Sigmoid colon (tissue), 7 donors: ENCODE measurements around the gene SFXN5. TPM values are rescaled to one million over a fixed set of nuclear protein-coding genes. Genes with fewer than 3 reads are reported as not detected.

ENCODE experiments used
- DNase-seq: peaks from one replicate; pipeline ENCODE4 v3.0.0-alpha.2; 2019
- H3K27ac ChIP-seq, 4 donors: fragments of 200-600 bp; sonication (generic); one replicate each; pipeline ENCODE4 v1.5.1; 2016 to 2019; ENCODE audit warnings: mild to moderate bottlenecking in 1 of 4
- H3K27me3 ChIP-seq, 3 donors: fragments of 200-600 bp; sonication (generic); one replicate each; pipeline ENCODE4 v1.5.1; 2019; ENCODE audit warnings: mild to moderate bottlenecking in 1 of 3
- H3K36me3 ChIP-seq, 4 donors: fragments of 200-600 bp; sonication (generic); one replicate each; pipeline ENCODE4 v1.5.1; 2016 to 2019
- H3K4me1 ChIP-seq, 4 donors: fragments of 200-600 bp; sonication (generic); one replicate each; pipeline ENCODE4 v1.5.1; 2017 to 2019
- H3K4me3 ChIP-seq, 4 donors: fragments of 200-600 bp; sonication (generic); one replicate each; pipeline ENCODE4 v1.5.1; 2017 to 2019; ENCODE audit warnings: mild to moderate bottlenecking in 2 of 4, moderate library complexity in 1 of 4
- H3K9me3 ChIP-seq, 4 donors: fragments of 200-600 bp in 3 of 4; sonication (generic) in 3 of 4; one replicate each; pipeline versions ENCODE4 v1.5.1 to v1.6.1; 2013 to 2019
- EP300 ChIP-seq, 4 donors: sonication (generic); formaldehyde crosslinking; IDR thresholded peaks; one replicate each; pipeline ENCODE4 v1.6.1; 2017; ENCODE audit warnings: antibody characterized with exemption in 4 of 4
- POLR2A ChIP-seq, 2 donors: fragments of 450-650 bp; IDR thresholded peaks; one replicate each; pipeline ENCODE4 v1.6.1; 2016; ENCODE audit warnings: antibody characterized with exemption in 2 of 2, mild to moderate bottlenecking in 2 of 2, moderate library complexity in 2 of 2
- POLR2AphosphoS5 ChIP-seq, 4 donors: sonication (generic); formaldehyde crosslinking; IDR thresholded peaks; one replicate each; pipeline ENCODE4 v1.6.1; 2017; ENCODE audit warnings: antibody characterized with exemption in 4 of 4
- WGBS, 2 donors: extraction: QIAGEN DNeasy Blood & Tissue Kit; methylation state at CpG; one replicate each; pipeline ENCODE4 v1.1.7; 2013; 5-methylcytosine and 5-hydroxymethylcytosine counted together
- intact Hi-C: fragments of 100-400 bp; cut with DNase I; formaldehyde crosslinking; loops from one replicate; pipeline ENCODE4 v1.15.1; 2023
- polyA plus RNA-seq, 3 donors: library from polyadenylated mRNA; stranded (reverse); fragments of 200-250 nt; gene quantifications; one replicate each; pipeline ENCODE4 v1.2.3, GENCODE V29; 2013
- total RNA-seq, 4 donors: library from RNA; depleted of rRNA; stranded (reverse); fragments of >200 nt; gene quantifications; one replicate each; pipeline ENCODE4 v1.1.0, GENCODE V29; 2016
- TF ChIP-seq, protein P1 (sequence below), 4 experiments: fragments of 450-650 bp in 3 of 4; fragments of 200-600 bp in 1 of 4; IDR thresholded peaks; one replicate each; pipeline ENCODE4 v1.5.1; 2016 to 2019; ENCODE audit warnings: antibody characterized with exemption in 4 of 4, mild to moderate bottlenecking in 3 of 4, moderate library complexity in 2 of 4
- donor health status: healthy with polysubstance abuse.
- donor health status: Bipolar disorder and iron deficiency.
- donor health status: healthy.

Gene SFXN5
- total and polyA plus RNA-seq, 7 donors: 5.4 to 27.1 (median 11.1) TPM

DNA sequence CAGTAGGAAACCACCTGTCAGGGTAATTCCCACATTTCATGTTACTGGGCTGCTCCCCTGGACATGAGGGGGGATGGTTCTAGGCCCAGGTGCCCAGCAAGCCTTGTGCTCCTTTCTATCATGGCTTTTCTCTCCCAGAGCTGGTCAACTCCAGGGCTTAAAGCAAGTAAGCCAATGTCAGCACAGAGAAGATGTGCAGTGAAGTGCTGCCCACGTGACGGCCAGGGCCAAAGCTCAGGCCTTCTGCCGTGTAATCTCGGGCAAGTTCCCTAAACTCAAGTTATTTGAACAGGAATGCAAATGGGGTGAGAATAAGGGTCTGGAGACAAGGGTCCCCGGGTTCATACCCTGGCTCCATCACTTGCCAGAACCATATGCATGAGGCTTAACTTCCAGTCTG, 16.5 kb downstream of the SFXN5 start:
- peaks cover 0 to 4% (median 0%) of the 10 kb centered on the region in 4 donors for H3K9me3 ChIP-seq
- TF ChIP-seq POLR2AphosphoS5 (IDR thresholded peaks at IDR 0.05) (no peak), POLR2A (IDR thresholded peaks at IDR 0.05) (no peak), EP300 (IDR thresholded peaks at IDR 0.05) (no peak)
- TF ChIP-seq, protein P1, sequence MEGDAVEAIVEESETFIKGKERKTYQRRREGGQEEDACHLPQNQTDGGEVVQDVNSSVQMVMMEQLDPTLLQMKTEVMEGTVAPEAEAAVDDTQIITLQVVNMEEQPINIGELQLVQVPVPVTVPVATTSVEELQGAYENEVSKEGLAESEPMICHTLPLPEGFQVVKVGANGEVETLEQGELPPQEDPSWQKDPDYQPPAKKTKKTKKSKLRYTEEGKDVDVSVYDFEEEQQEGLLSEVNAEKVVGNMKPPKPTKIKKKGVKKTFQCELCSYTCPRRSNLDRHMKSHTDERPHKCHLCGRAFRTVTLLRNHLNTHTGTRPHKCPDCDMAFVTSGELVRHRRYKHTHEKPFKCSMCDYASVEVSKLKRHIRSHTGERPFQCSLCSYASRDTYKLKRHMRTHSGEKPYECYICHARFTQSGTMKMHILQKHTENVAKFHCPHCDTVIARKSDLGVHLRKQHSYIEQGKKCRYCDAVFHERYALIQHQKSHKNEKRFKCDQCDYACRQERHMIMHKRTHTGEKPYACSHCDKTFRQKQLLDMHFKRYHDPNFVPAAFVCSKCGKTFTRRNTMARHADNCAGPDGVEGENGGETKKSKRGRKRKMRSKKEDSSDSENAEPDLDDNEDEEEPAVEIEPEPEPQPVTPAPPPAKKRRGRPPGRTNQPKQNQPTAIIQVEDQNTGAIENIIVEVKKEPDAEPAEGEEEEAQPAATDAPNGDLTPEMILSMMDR (IDR thresholded peaks at IDR 0.05): no peak
- H3K27me3 ChIP-seq: no peaks in the 10 kb centered on the region
- H3K4me1 ChIP-seq: peaks cover 0 to 10% (median 0%) of the 10 kb centered on the region in 4 donors
- intact Hi-C loops: no loop called here
- H3K36me3 ChIP-seq: peaks cover 0 to 26% (median 8%) of the 10 kb centered on the region in 4 donors
- DNase-seq: no peak
- H3K27ac ChIP-seq: no peak overlapping the region
- 78 to 85% methylated on average over 5 of the region's 5 CpGs for WGBS, 2 donors
- H3K4me3 ChIP-seq: no peak overlapping the region

- intact Hi-C loops: no loop called here
- no peak for DNase-seq
- H3K27me3 ChIP-seq: no peaks in the 10 kb centered on the region
- peak overlapping the region in 1 of 4 donors; percentile 19 for H3K27ac ChIP-seq
- H3K4me1 ChIP-seq: peaks cover 0 to 10% (median 0%) of the 10 kb centered on the region in 4 donors
- H3K9me3 ChIP-seq: peaks cover 0 to 4% (median 0%) of the 10 kb centered on the region in 4 donors
- no peak overlapping the region for H3K4me3 ChIP-seq
- WGBS, 2 donors: 81 to 82% methylated on average over 6 of the region's 6 CpGs
- H3K36me3 ChIP-seq: peaks cover 0 to 26% (median 8%) of the 10 kb centered on the region in 4 donors
- TF ChIP-seq POLR2A (IDR thresholded peaks at IDR 0.05) (no peak), EP300 (IDR thresholded peaks at IDR 0.05) (no peak), POLR2AphosphoS5 (IDR thresholded peaks at IDR 0.05) (no peak)
- TF ChIP-seq, protein P1 (IDR thresholded peaks at IDR 0.05): no peak
These were observed 18.0 kb downstream of the SFXN5 start for GRCh38 chr2:73053316-73054114.

DNA sequence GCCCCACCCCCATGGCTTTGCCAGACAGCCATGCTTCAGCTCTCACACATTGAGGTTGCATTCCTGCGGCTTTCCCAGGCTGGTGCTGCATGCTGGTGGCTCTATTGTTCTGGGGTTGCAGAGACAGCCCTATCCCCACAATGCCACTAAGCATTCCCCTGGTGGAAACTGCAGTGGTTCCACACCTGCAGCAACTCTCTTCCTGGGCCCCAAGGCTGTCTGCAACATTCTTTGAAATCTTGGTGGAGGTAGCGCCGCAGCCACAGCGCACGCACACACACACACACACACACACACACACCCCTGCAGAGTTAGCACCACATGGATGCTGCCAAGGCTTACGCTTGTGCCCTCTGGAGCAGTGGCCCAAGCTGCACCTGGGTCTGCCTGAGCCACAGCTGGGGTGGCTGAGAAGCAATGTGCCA, 21.4 kb downstream of the SFXN5 start:
- intact Hi-C loops: no loop called here
- WGBS, 2 donors: 86 to 90% methylated on average over 6 of the region's 6 CpGs
- no peaks in the 10 kb centered on the region for H3K27me3 ChIP-seq
- H3K36me3 ChIP-seq: no peaks in the 10 kb centered on the region
- H3K27ac ChIP-seq: no peak overlapping the region
- H3K4me1 ChIP-seq: peaks cover 0 to 10% (median 0%) of the 10 kb centered on the region in 4 donors
- DNase-seq: no peak
- no peak overlapping the region for H3K4me3 ChIP-seq
- TF ChIP-seq POLR2AphosphoS5 (IDR thresholded peaks at IDR 0.05) (no peak), EP300 (IDR thresholded peaks at IDR 0.05) (no peak), POLR2A (IDR thresholded peaks at IDR 0.05) (no peak)
- TF ChIP-seq, protein P1 (IDR thresholded peaks at IDR 0.05): no peak
- no peaks in the 10 kb centered on the region for H3K9me3 ChIP-seq

DNA sequence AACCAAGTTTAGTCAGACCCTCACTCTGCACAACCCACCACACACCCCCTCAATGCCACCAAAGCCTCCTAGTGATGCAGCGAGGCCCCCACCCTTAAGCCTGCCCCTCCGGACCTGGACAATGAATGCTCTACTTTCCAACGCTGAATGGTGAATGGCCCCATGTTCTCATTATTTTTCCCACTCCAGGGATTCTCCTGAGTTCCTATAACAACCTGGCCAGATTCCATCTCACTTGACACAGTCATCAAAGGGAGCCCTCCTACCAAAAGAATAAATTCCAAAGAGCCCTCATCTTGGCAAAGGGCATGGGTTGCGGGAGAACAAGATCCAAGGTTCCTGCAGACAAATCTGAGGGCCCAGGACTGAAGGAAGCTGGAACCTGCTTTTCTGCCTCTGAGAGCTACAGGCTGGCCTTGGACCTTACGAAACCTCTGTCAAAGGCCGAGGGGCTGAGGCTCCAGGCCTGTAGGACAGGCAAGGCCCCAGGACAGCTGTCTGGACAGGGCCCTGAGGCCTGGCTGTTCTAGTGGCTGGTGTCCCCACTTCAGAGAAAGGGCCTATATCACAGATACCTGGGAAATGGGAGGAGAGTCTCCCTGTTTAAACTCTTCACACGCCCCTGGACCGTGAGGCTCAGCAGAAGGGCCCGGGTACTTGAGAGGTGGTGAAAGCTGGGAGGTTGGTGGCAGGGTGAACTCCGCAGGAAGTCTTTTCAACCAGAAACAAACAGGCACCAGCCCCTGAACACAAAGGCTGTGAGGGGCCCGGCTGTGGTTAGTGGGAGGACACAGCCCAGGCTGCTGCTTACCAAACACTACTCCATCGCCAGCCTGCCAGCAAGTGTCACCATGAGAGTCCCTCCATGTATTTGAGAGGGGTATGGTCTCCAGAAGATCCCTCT, 27.3 kb downstream of the SFXN5 start:
- Histone ChIP-seq H3K9me3 (no peaks in the 10 kb centered on the region), H3K4me1 (no peaks in the 10 kb centered on the region), H3K27me3 (no peaks in the 10 kb centered on the region), H3K27ac (no peak overlapping the region), H3K36me3 (peaks cover 0 to 12% (median 3%) of the 10 kb centered on the region in 4 donors), H3K4me3 (no peak overlapping the region)
- TF ChIP-seq EP300 (IDR thresholded peaks at IDR 0.05) (no peak), POLR2A (IDR thresholded peaks at IDR 0.05) (no peak), POLR2AphosphoS5 (IDR thresholded peaks at IDR 0.05) (no peak)
- TF ChIP-seq, protein P1 (IDR thresholded peaks at IDR 0.05): no peak
- intact Hi-C loops: no loop called here
- DNase-seq: no peak
- WGBS, 2 donors: 80 to 91% methylated on average over 12 of the region's 12 CpGs
